Loucy (cell line): ENCODE measurements around the gene PEX14.
A peak's percentile ranks its signal among the peaks of the same experiment; 100 is the strongest.

Source experiments
- H2AFZ ChIP-seq: fragments of 200-600 bp; sonication (generic); 2 replicates; pipeline ENCODE4 v1.6.0; 2016; ENCODE audit warnings: antibody characterized with exemption, mild to moderate bottlenecking, low read length, moderate library complexity
- H3F3A ChIP-seq: fragments of 200-600 bp; 2 replicates; pipeline ENCODE4 v1.6.0; 2016; ENCODE audit warnings: antibody characterized with exemption, low read depth, mild to moderate bottlenecking
- H3K27me3 ChIP-seq: fragments of 200-600 bp; sonication (generic); 2 replicates; pipeline ENCODE4 v1.6.1; 2014; ENCODE audit warnings: low read length, mild to moderate bottlenecking; ENCODE audit not compliant: insufficient read depth, poor library complexity, severe bottlenecking
- H3K36me3 ChIP-seq: fragments of 200-600 bp; sonication (generic); 2 replicates; pipeline ENCODE4 v1.6.1; 2016; ENCODE audit warnings: low read length; ENCODE audit not compliant: insufficient read depth
- H3K4me1 ChIP-seq: fragments of 200-600 bp; sonication (generic); 2 replicates; pipeline ENCODE4 v1.5.1; 2014; ENCODE audit warnings: low read length, mild to moderate bottlenecking; ENCODE audit not compliant: insufficient read depth, poor library complexity, severe bottlenecking
- H3K4me2 ChIP-seq: fragments of 200-600 bp; sonication (generic); 2 replicates; pipeline ENCODE4 v1.6.0; 2014; ENCODE audit warnings: antibody characterized with exemption, low read length, low read depth, mild to moderate bottlenecking; ENCODE audit not compliant: poor library complexity, severe bottlenecking
- H3K4me3 ChIP-seq: fragments of 200-600 bp; sonication (generic); 2 replicates; pipeline ENCODE4 v1.5.1; 2014; ENCODE audit warnings: low read length, mild to moderate bottlenecking, mixed read lengths; ENCODE audit not compliant: poor library complexity, severe bottlenecking
- H3K79me2 ChIP-seq: fragments of 200-600 bp; sonication (generic); 2 replicates; pipeline ENCODE4 v1.6.1; 2014; ENCODE audit warnings: low read length; ENCODE audit not compliant: insufficient read depth
- H3K9ac ChIP-seq: fragments of 200-600 bp; sonication (generic); 2 replicates; pipeline ENCODE4 v1.6.0; 2014; ENCODE audit warnings: mild to moderate bottlenecking, low read depth, low read length, moderate library complexity; ENCODE audit not compliant: poor library complexity, severe bottlenecking
- H3K9me2 ChIP-seq: fragments of 200-600 bp; sonication (generic); replicated peaks from 2 replicates; pipeline ENCODE4 v1.6.1; 2016; ENCODE audit warnings: low read depth, low read length, mixed read lengths
- H3K9me3 ChIP-seq: fragments of 200-600 bp; sonication (generic); 2 replicates; pipeline ENCODE4 v1.6.1; 2014; ENCODE audit warnings: mild to moderate bottlenecking, antibody characterized with exemption, low read length, low read depth; ENCODE audit not compliant: insufficient read depth
- H4K20me1 ChIP-seq: fragments of 200-600 bp; sonication (generic); 2 replicates; pipeline ENCODE4 v1.6.0; 2014; ENCODE audit warnings: antibody characterized with exemption, low read length, mild to moderate bottlenecking; ENCODE audit not compliant: insufficient read depth, poor library complexity, severe bottlenecking
- CTCF ChIP-seq: fragments of 200-600 bp; sonication (generic); conservative IDR thresholded peaks from 2 replicates; pipeline ENCODE4 v1.5.1; 2014; ENCODE audit warnings: mild to moderate bottlenecking, antibody characterized with exemption, low read length
- EZH2phosphoT487 ChIP-seq: fragments of 200-600 bp; IDR thresholded peaks from 2 replicates; pipeline ENCODE4 v1.6.1; 2018; ENCODE audit warnings: antibody characterized with exemption, mild to moderate bottlenecking, moderate library complexity, borderline replicate concordance

The PEX14 gene

GRCh38 chr1:10432910-10433700, 41.6 kb upstream of the PEX14 start:
- Histone ChIP-seq H3K36me3 (no peaks in the 10 kb centered on the region), H3K79me2 (peaks cover 11% of the 10 kb centered on the region), H3F3A (no peaks in the 10 kb centered on the region), H3K4me1 (peaks cover 14% of the 10 kb centered on the region), H3K4me2 (peak overlapping the region; percentile 35), H3K9ac (peak overlapping the region; percentile 32), H3K9me3 (no peaks in the 10 kb centered on the region), H2AFZ (no peak overlapping the region), H4K20me1 (no peaks in the 10 kb centered on the region), H3K4me3 (no peak overlapping the region), H3K9me2 (no peaks in the 10 kb centered on the region), H3K27me3 (no peaks in the 10 kb centered on the region)
- TF ChIP-seq EZH2phosphoT487 (no peak), CTCF (no peak)

GRCh38 chr1:10433790-10434189, 41.0 kb upstream of the PEX14 start:
- no peaks in the 10 kb centered on the region for H3K27me3 ChIP-seq
- H3K9me3 ChIP-seq = no peaks in the 10 kb centered on the region
- H3K4me1 ChIP-seq = peaks cover 14% of the 10 kb centered on the region
- no peaks in the 10 kb centered on the region for H3K36me3 ChIP-seq
- H3K4me2 ChIP-seq = peak overlapping the region; percentile 35
- TF ChIP-seq EZH2phosphoT487 (no peak), CTCF (no peak)
- H3K9me2 ChIP-seq = no peaks in the 10 kb centered on the region
- no peak overlapping the region for H2AFZ ChIP-seq
- no peaks in the 10 kb centered on the region for H3F3A ChIP-seq
- H3K9ac ChIP-seq = peak overlapping the region; percentile 32
- peaks cover 11% of the 10 kb centered on the region for H3K79me2 ChIP-seq
- no peak overlapping the region for H3K4me3 ChIP-seq
- H4K20me1 ChIP-seq = no peaks in the 10 kb centered on the region

- Histone ChIP-seq H3F3A (no peaks in the 10 kb centered on the region), H3K79me2 (peaks cover 11% of the 10 kb centered on the region), H3K4me3 (no peak overlapping the region), H3K9ac (no peak overlapping the region), H3K36me3 (no peaks in the 10 kb centered on the region), H3K27me3 (no peaks in the 10 kb centered on the region), H4K20me1 (no peaks in the 10 kb centered on the region), H3K9me2 (no peaks in the 10 kb centered on the region), H3K4me1 (peaks cover 14% of the 10 kb centered on the region), H3K9me3 (no peaks in the 10 kb centered on the region), H2AFZ (no peak overlapping the region), H3K4me2 (no peak overlapping the region)
- TF ChIP-seq EZH2phosphoT487 (no peak), CTCF (no peak)
Measured at GRCh38 chr1:10434590-10434989, 40.2 kb upstream of the PEX14 start.
